Omental fat pad (tissue), 4 donors: ENCODE measurements around the gene APBB2. TPM values are rescaled to one million over a fixed set of nuclear protein-coding genes. Genes with fewer than 3 reads are reported as not detected.

Experiments used
- ATAC-seq: fragments of 150-250 bp; one replicate; pipeline ENCODE4 v1.9.1; 2016; ENCODE audit warnings: mild to moderate bottlenecking, moderate library complexity; ENCODE audit not compliant: low FRiP score
- DNase-seq: peaks from one replicate; pipeline ENCODE4 v3.0.0-alpha.2; 2019; ENCODE audit warnings: low spot score
- CTCF ChIP-seq, 3 donors: fragments of 450-650 bp; IDR thresholded peaks; one replicate each; pipeline ENCODE4 v1.5.1; 2016 to 2017; ENCODE audit warnings: antibody characterized with exemption in 3 of 3, mild to moderate bottlenecking in 3 of 3, moderate library complexity in 2 of 3
- total RNA-seq, 4 donors: library from RNA; depleted of rRNA; stranded (reverse); fragments of >200 nt; gene quantifications; one replicate each; pipeline ENCODE4 v1.1.0, GENCODE V29; 2016

Gene APBB2
- total RNA-seq, 4 donors from 2014 or later, result 76.6 to 138 (median 113) TPM

- TF ChIP-seq CTCF (IDR thresholded peaks at IDR 0.05), result no peak
- ATAC-seq (peak; percentile 73), DNase-seq (no peak)
Measured at GRCh38 chr4:41028392-41029076, 185.8 kb downstream of the APBB2 start.

GRCh38 chr4:41026971-41027370 is 187.4 kb downstream of the APBB2 start:
- DNase-seq, result no peak
- ATAC-seq, result no peak
- TF ChIP-seq CTCF (IDR thresholded peaks at IDR 0.05), result no peak

- DNase-seq (no peak), ATAC-seq (no peak)
- no peak for TF ChIP-seq CTCF (IDR thresholded peaks at IDR 0.05)
Measured at GRCh38 chr4:41025824-41026223, 188.5 kb downstream of the APBB2 start.

- DNase-seq (no peak), ATAC-seq (no peak)
- no peak for TF ChIP-seq CTCF (IDR thresholded peaks at IDR 0.05)
Measured at GRCh38 chr4:41024556-41025491, 189.5 kb downstream of the APBB2 start.

GRCh38 chr4:41022116-41022515 is 192.2 kb downstream of the APBB2 start:
- no peak for DNase-seq
- ATAC-seq, result no peak
- no peak for TF ChIP-seq CTCF (IDR thresholded peaks at IDR 0.05)

GRCh38 chr4:41015016-41015675 is 199.2 kb downstream of the APBB2 start:
- ATAC-seq, result peak; percentile 28
- no peak for DNase-seq
- TF ChIP-seq CTCF (IDR thresholded peaks at IDR 0.05), result no peak
